Left lobe of liver (tissue), 2 donors: ENCODE results near the gene ANOS1. TPM values are rescaled to one million over a fixed set of nuclear protein-coding genes. Genes with fewer than 3 reads are reported as not detected.

Experiments
- ATAC-seq: fragments of 200-7000 bp; cut with Tn5 transposase; one replicate; pipeline ENCODE4 v1.9.1; 2020; ENCODE audit warnings: mild to moderate bottlenecking, moderate library complexity
- DNase-seq: peaks from one replicate; pipeline ENCODE4 v3.0.0-alpha.2; 2020; ENCODE audit warnings: low spot score
- total RNA-seq: library from RNA; stranded (reverse); gene quantifications from one replicate; pipeline ENCODE4 v1.2.1, GENCODE V29; 2021
- donor health status: DM: no; HTN: no; CAD: no; lungs with moderate emphysema.
- donor health status: DM: no; HTN: yes; CAD: no.

The ANOS1 gene
- total RNA-seq, 1 donor from 2014 or later, result 0.25 TPM

GRCh38 chrX:8717354-8717753 is 14.6 kb downstream of the ANOS1 start:
- ATAC-seq (no peak), DNase-seq (no peak)

GRCh38 chrX:8714164-8714563 is 17.8 kb downstream of the ANOS1 start:
- no peak for DNase-seq
- no peak for ATAC-seq

- DNase-seq (no peak), ATAC-seq (no peak)
Measured at GRCh38 chrX:8711401-8711800, 20.5 kb downstream of the ANOS1 start.

- no peak for ATAC-seq
Measured at GRCh38 chrX:8704184-8704583, 27.8 kb downstream of the ANOS1 start.

GRCh38 chrX:8692871-8693270 is 39.1 kb downstream of the ANOS1 start:
- ATAC-seq (no peak), DNase-seq (no peak)

More at GRCh38 chrX:8704184-8704583, 27.8 kb downstream of the ANOS1 start:
- no peak for DNase-seq

GRCh38 chrX:8689473-8689872 is 42.5 kb downstream of the ANOS1 start:
- DNase-seq, result no peak
- no peak for ATAC-seq

GRCh38 chrX:8688776-8689175 is 43.2 kb downstream of the ANOS1 start:
- ATAC-seq (no peak), DNase-seq (no peak)

GRCh38 chrX:8684201-8684965 is 47.6 kb downstream of the ANOS1 start:
- ATAC-seq, result no peak
- DNase-seq, result no peak

- DNase-seq, result no peak
- no peak for ATAC-seq
Measured at GRCh38 chrX:8683687-8684086, 48.2 kb downstream of the ANOS1 start.

- DNase-seq, result no peak
- no peak for ATAC-seq
Measured at GRCh38 chrX:8679550-8679949, 52.4 kb downstream of the ANOS1 start.

GRCh38 chrX:8675006-8675630 is 56.8 kb downstream of the ANOS1 start:
- DNase-seq (no peak), ATAC-seq (no peak)

GRCh38 chrX:8673201-8673600 is 58.7 kb downstream of the ANOS1 start:
- no peak for ATAC-seq

GRCh38 chrX:8672176-8672575 is 59.8 kb downstream of the ANOS1 start:
- DNase-seq (no peak), ATAC-seq (no peak)

More at GRCh38 chrX:8673201-8673600, 58.7 kb downstream of the ANOS1 start:
- no peak for DNase-seq

GRCh38 chrX:8668813-8669212 is 63.1 kb downstream of the ANOS1 start:
- ATAC-seq (no peak), DNase-seq (no peak)

GRCh38 chrX:8663325-8663724 is 68.6 kb downstream of the ANOS1 start:
- no peak for DNase-seq
- ATAC-seq, result no peak

GRCh38 chrX:8657883-8658282 is 74.1 kb downstream of the ANOS1 start:
- no peak for DNase-seq
- ATAC-seq, result no peak

GRCh38 chrX:8653956-8654355 is 78.0 kb downstream of the ANOS1 start:
- ATAC-seq (no peak), DNase-seq (no peak)

- ATAC-seq, result no peak
- DNase-seq, result no peak
Measured at GRCh38 chrX:8649969-8650368, 82.0 kb downstream of the ANOS1 start.

- ATAC-seq, result no peak
Measured at GRCh38 chrX:8647176-8647575, 84.8 kb downstream of the ANOS1 start.

GRCh38 chrX:8639949-8640475 is 91.9 kb downstream of the ANOS1 start:
- DNase-seq (no peak), ATAC-seq (no peak)

More at GRCh38 chrX:8647176-8647575, 84.8 kb downstream of the ANOS1 start:
- DNase-seq, result no peak

- no peak for DNase-seq
- ATAC-seq, result no peak
Measured at GRCh38 chrX:8636497-8636896, 95.4 kb downstream of the ANOS1 start.

- DNase-seq, result no peak
Measured at GRCh38 chrX:8635812-8636211, 96.1 kb downstream of the ANOS1 start.

More at GRCh38 chrX:8635812-8636211, 96.1 kb downstream of the ANOS1 start:
- ATAC-seq, result no peak
